Uterus (tissue), 2 donors: ENCODE results near the gene KIF14.

Source experiments
- CTCF ChIP-seq, 4 experiments: fragments of 200-600 bp in 2 of 4; fragments of 450-650 bp in 2 of 4; sonication (generic) in 2 of 4; IDR thresholded peaks; one replicate each; pipeline ENCODE4 v1.5.1; 2016 to 2019; ENCODE audit warnings: antibody characterized with exemption in 4 of 4, mild to moderate bottlenecking in 2 of 4, moderate library complexity in 1 of 4
- POLR2A ChIP-seq, 2 donors: fragments of 450-650 bp; IDR thresholded peaks; one replicate each; pipeline ENCODE4 v1.6.1; 2016; ENCODE audit warnings: antibody characterized with exemption in 2 of 2, mild to moderate bottlenecking in 1 of 2, moderate library complexity in 1 of 2

GRCh38 chr1:200626853-200627534, 6.4 kb upstream of the KIF14 start:
- TF ChIP-seq CTCF (IDR thresholded peaks at IDR 0.05) (no peak), POLR2A (IDR thresholded peaks at IDR 0.05) (no peak)
